Choroid plexus epithelial cell (primary cell): Measurements from ENCODE around the gene NACA2.

Experiments
- DNase-seq: peaks from one replicate; pipeline ENCODE4 v3.0.0-alpha.2; 2010; ENCODE audit warnings: low read depth
- H3K4me3 ChIP-seq: 2 replicates; pipeline ENCODE4 v1.5.1; 2011; ENCODE audit warnings: low read depth, mild to moderate bottlenecking, control low read depth, low read length, moderate library complexity
- CTCF ChIP-seq: conservative IDR thresholded peaks from 2 replicates; pipeline ENCODE4 v1.5.1; 2011; ENCODE audit warnings: low read depth, mild to moderate bottlenecking, control low read depth, inconsistent platforms, low read length, moderate library complexity

NACA2 gene

GRCh38 chr17:61619493-61619892 lies 28.5 kb upstream of the NACA2 start:
- no peak overlapping the region for H3K4me3 ChIP-seq
- no peak for TF ChIP-seq CTCF
- peak; percentile 5 for DNase-seq

- TF ChIP-seq CTCF = no peak
- no peak overlapping the region for H3K4me3 ChIP-seq
- DNase-seq = no peak
These were observed 27.9 kb upstream of the NACA2 start for GRCh38 chr17:61618950-61619349.

GRCh38 chr17:61617330-61617729 lies 26.3 kb upstream of the NACA2 start:
- no peak for DNase-seq
- no peak for TF ChIP-seq CTCF
- H3K4me3 ChIP-seq = no peak overlapping the region

- no peak for TF ChIP-seq CTCF
- H3K4me3 ChIP-seq = no peak overlapping the region
- no peak for DNase-seq
These were observed 25.8 kb upstream of the NACA2 start for GRCh38 chr17:61616783-61617182.

GRCh38 chr17:61614219-61614618 lies 23.2 kb upstream of the NACA2 start:
- DNase-seq = no peak
- no peak overlapping the region for H3K4me3 ChIP-seq
- TF ChIP-seq CTCF = no peak

- TF ChIP-seq CTCF = no peak
- no peak overlapping the region for H3K4me3 ChIP-seq
- no peak for DNase-seq
These were observed 20.3 kb upstream of the NACA2 start for GRCh38 chr17:61611323-61611722.

GRCh38 chr17:61605692-61606091 lies 14.7 kb upstream of the NACA2 start:
- DNase-seq = no peak
- H3K4me3 ChIP-seq = no peak overlapping the region
- no peak for TF ChIP-seq CTCF
